HepG2 (cell line): ENCODE data around the gene DAZAP1. TPM values are rescaled to one million over a fixed set of nuclear protein-coding genes. Genes with fewer than 3 reads are reported as not detected.

Source experiments
- ARNT2 ChIP-seq: sonication (generic); formaldehyde crosslinking; IDR thresholded peaks from 2 replicates; pipeline ENCODE4 v1.8.0; 2022; ENCODE audit warnings: mild to moderate bottlenecking, low read depth, missing genetic modification reagents, moderate library complexity
- FOXJ3 ChIP-seq: sonication (generic); formaldehyde crosslinking; IDR thresholded peaks from 2 replicates; pipeline ENCODE4 v1.4.0; 2020; ENCODE audit warnings: missing genetic modification reagents, mild to moderate bottlenecking, borderline replicate concordance
- FOXP1 ChIP-seq, 2 experiments: fragments of 450-650 bp in 1 of 2; IDR thresholded peaks; 2 replicates each; pipeline ENCODE4 v1.6.1; 2017 to 2018; ENCODE audit warnings: antibody characterized with exemption in 1 of 2
- HES4 ChIP-seq: sonication (generic); formaldehyde crosslinking; IDR thresholded peaks from 2 replicates; pipeline ENCODE4 v1.9.0; 2021; ENCODE audit warnings: mild to moderate bottlenecking, missing genetic modification reagents, borderline replicate concordance
- HNF1B ChIP-seq: sonication (generic); formaldehyde crosslinking; IDR thresholded peaks from 2 replicates; pipeline ENCODE4 v1.5.1; 2020; ENCODE audit warnings: mild to moderate bottlenecking, moderate library complexity, missing genetic modification reagents
- HOXA3 ChIP-seq: sonication (generic); formaldehyde crosslinking; IDR thresholded peaks from 2 replicates; pipeline ENCODE4 v1.5.0; 2020; ENCODE audit warnings: missing genetic modification reagents
- HOXD1 ChIP-seq: sonication (generic); formaldehyde crosslinking; IDR thresholded peaks from 2 replicates; pipeline ENCODE4 v1.5.0; 2020; ENCODE audit warnings: missing genetic modification reagents
- IKZF1 ChIP-seq: fragments of 450-650 bp; IDR thresholded peaks from 2 replicates; pipeline ENCODE4 v1.7.1; 2016
- MED13 ChIP-seq: sonication (generic); formaldehyde crosslinking; IDR thresholded peaks from 2 replicates; pipeline ENCODE4 v1.5.0; 2020; ENCODE audit warnings: missing genetic modification reagents
- NR3C1 ChIP-seq: sonication (generic); formaldehyde crosslinking; IDR thresholded peaks from 2 replicates; pipeline ENCODE4 v1.4.0; 2020; ENCODE audit warnings: missing genetic modification reagents
- RBFOX2 ChIP-seq: fragments of 200-400 bp; formaldehyde crosslinking; IDR thresholded peaks from 2 replicates; pipeline ENCODE4 v1.6.1; 2017; ENCODE audit warnings: low read depth, mild to moderate bottlenecking, low read length
- RCOR2 ChIP-seq: IDR thresholded peaks from 2 replicates; pipeline ENCODE4 v1.6.1; 2016; ENCODE audit warnings: missing biosample characterization, missing genetic modification reagents
- REPIN1 ChIP-seq: sonication (generic); formaldehyde crosslinking; IDR thresholded peaks from 2 replicates; pipeline ENCODE4 v1.8.0; 2022; ENCODE audit warnings: missing genetic modification reagents, low read depth, mild to moderate bottlenecking, borderline replicate concordance
- RFX5 ChIP-seq: IDR thresholded peaks from 2 replicates; pipeline ENCODE4 v1.6.1; 2011; ENCODE audit warnings: low read depth, low read length, improper control_type of control experiment
- RORA ChIP-seq: sonication (generic); formaldehyde crosslinking; IDR thresholded peaks from 2 replicates; pipeline ENCODE4 v1.5.0; 2020; ENCODE audit warnings: mild to moderate bottlenecking, missing genetic modification reagents, moderate library complexity
- SIN3A ChIP-seq: IDR thresholded peaks from 2 replicates; pipeline ENCODE4 v1.6.1; 2011; ENCODE audit warnings: low read depth, mild to moderate bottlenecking, control low read depth, low read length, borderline replicate concordance
- ZFP36 ChIP-seq: fragments of 150-350 bp; IDR thresholded peaks from 2 replicates; pipeline ENCODE4 v1.6.1; 2018; ENCODE audit warnings: borderline replicate concordance, low read length, low read depth; ENCODE audit not compliant: partially characterized antibody
- ZFYVE20 ChIP-seq: sonication (generic); formaldehyde crosslinking; IDR thresholded peaks from 2 replicates; pipeline ENCODE4 v1.8.0; 2023; ENCODE audit warnings: low read depth, mild to moderate bottlenecking, moderate library complexity, missing genetic modification reagents, borderline replicate concordance
- ZNF142 ChIP-seq: sonication (generic); formaldehyde crosslinking; IDR thresholded peaks from 2 replicates; pipeline ENCODE4 v1.4.0; 2020; ENCODE audit warnings: missing genetic modification reagents
- ZNF510 ChIP-seq: sonication (generic); formaldehyde crosslinking; IDR thresholded peaks from 2 replicates; pipeline ENCODE4 v1.4.0; 2020; ENCODE audit warnings: low read depth, mild to moderate bottlenecking, missing genetic modification reagents
- ZNF737 ChIP-seq: sonication (generic); formaldehyde crosslinking; IDR thresholded peaks from 2 replicates; pipeline ENCODE4 v1.5.0; 2020; ENCODE audit warnings: missing genetic modification reagents, mild to moderate bottlenecking, borderline replicate concordance
- ZNF766 ChIP-seq: sonication (generic); formaldehyde crosslinking; IDR thresholded peaks from 2 replicates; pipeline ENCODE4 v1.5.0; 2020; ENCODE audit warnings: missing genetic modification reagents, borderline replicate concordance
- polyA plus RNA-seq, 8 experiments: library from polyadenylated mRNA; depleted of rRNA in 3 of 8; stranded (reverse) in 7 of 8; unstranded in 1 of 8; fragments of >200 nt; fragmentation: Illumina TruSeq in 4 of 8; extraction: Trizol in 4 of 8; gene quantifications; 2 replicates each; pipeline versions ENCODE4 v1.2.1 to v1.2.3, GENCODE V29; 2011 to 2016; ENCODE audit warnings: low read depth in 4 of 8, missing spikeins in 1 of 8, mixed read lengths in 1 of 8; ENCODE audit not compliant: insufficient read depth in 1 of 8
- total RNA-seq, 5 experiments: library from RNA; depleted of rRNA; stranded (reverse); fragments of >200 nt; fragmentation: Illumina TruSeq; extraction: Trizol; gene quantifications; 2 replicates each; pipeline ENCODE4 v1.2.3, GENCODE V29; 2016; ENCODE audit warnings: low read depth in 1 of 5

The DAZAP1 gene
- total and polyA plus RNA-seq, 2 of the 13 experiments (the other 11 are each of a cell fraction or from before 2014, with no cell fraction given) = 63.3 to 79.2 TPM

GRCh38 chr19:1438035-1438932, 30.9 kb downstream of the DAZAP1 start, which contains the start of gene RPS15 (continued):
- peak; percentile 94 for TF ChIP-seq ZNF142 (CRISPR knock-in tag)
- TF ChIP-seq RORA (CRISPR knock-in tag) = no peak
- TF ChIP-seq RFX5 = peak; percentile 38; the same call in 1 of the 2 replicates
- peak; percentile 73; the same call in 1 of the 2 replicates for TF ChIP-seq FOXJ3 (CRISPR knock-in tag)
- peak; percentile 66 for TF ChIP-seq RCOR2 (CRISPR knock-in tag)
- peak; percentile 90 for TF ChIP-seq HOXD1 (CRISPR knock-in tag)
- peak; percentile 91 for TF ChIP-seq HES4 (CRISPR knock-in tag)
- TF ChIP-seq REPIN1 (CRISPR knock-in tag) = peak; percentile 95
- peak; percentile 99 for TF ChIP-seq RBFOX2
- peak; percentile 99 for TF ChIP-seq ARNT2 (CRISPR knock-in tag)
- peak; percentile 97 for TF ChIP-seq HOXA3 (CRISPR knock-in tag)
- peak; percentile 93; the same call in 1 of the 2 replicates for TF ChIP-seq ZNF766 (CRISPR knock-in tag)
- TF ChIP-seq FOXP1 (IDR thresholded peaks at IDR 0.05) = no peak
- no peak for TF ChIP-seq FOXP1 (CRISPR knock-in tag; IDR thresholded peaks at IDR 0.05)
- TF ChIP-seq SIN3A = peak; percentile 68; the same call in 1 of the 2 replicates
- peak; percentile 88 for TF ChIP-seq HNF1B (CRISPR knock-in tag)
- TF ChIP-seq ZFYVE20 (CRISPR knock-in tag) = 0 out of 2 replicates have a peak, but pooled peaks have one; percentile 28
- TF ChIP-seq ZNF737 (CRISPR knock-in tag) = peak; percentile 49; the same call in 1 of the 2 replicates
- no peak for TF ChIP-seq IKZF1
- TF ChIP-seq ZNF510 (CRISPR knock-in tag) = peak; percentile 61; the same call in 1 of the 2 replicates
- no peak for TF ChIP-seq ZFP36
- no peak for TF ChIP-seq NR3C1
- peak; percentile 89 for TF ChIP-seq MED13 (CRISPR knock-in tag)
